ENCODE measurements around the gene KISS1R.

KISS1R gene

GRCh38 chr19:925087-925525 is 8.0 kb downstream of the KISS1R start:
- Histone ChIP-seq H3K27ac (ENCODE audit: low read length) (peak overlapping the region; percentile 91), H3K4me1 (ENCODE audit: low read length) (peaks cover 5% of the 10 kb centered on the region), H2AFZ (ENCODE audit: low read length) (peak overlapping the region; percentile 92)

GRCh38 chr19:925526-926322 is 8.6 kb downstream of the KISS1R start, which contains the start of gene ARID3A:
Gene ARID3A, plus strand, starts transcription at chr19:926035. Its CDS starts 3,494 bp downstream, at chr19:929529.
- Histone ChIP-seq H3K4me3 (ENCODE audit: low read length) (peak within 1 kb of the TSS; percentile 85), H3K9me2 (replicated peaks; ENCODE audit: insufficient read depth, low read length) (no peaks in the 10 kb centered on the region), H3K9ac (ENCODE audit: low read length) (peak within 1 kb of the TSS; percentile 84), H3K27me3 (replicated peaks; ENCODE audit: insufficient read depth, low read length) (peaks cover 6% of the 10 kb centered on the region), H3K9me3 (replicated peaks; ENCODE audit: insufficient read depth, low read length) (no peaks in the 10 kb centered on the region), H4K20me1 (ENCODE audit: insufficient read depth, low read length) (no peaks in the 10 kb centered on the region), H3K27ac (ENCODE audit: low read length) (peak within 1 kb of the TSS; percentile 91), H3K79me2 (ENCODE audit: low read length) (peaks cover 29% of the 10 kb centered on the region), H3K4me1 (ENCODE audit: low read length) (peaks cover 5% of the 10 kb centered on the region), H3K36me3 (replicated peaks; ENCODE audit: insufficient read depth, low read length) (no peaks in the 10 kb centered on the region), H3F3A (ENCODE audit: insufficient read depth, low read length) (peaks cover 18% of the 10 kb centered on the region; the same call in 1 of the 2 replicates), H3K4me2 (ENCODE audit: low read depth, low read length) (peak within 1 kb of the TSS; percentile 94), H2AFZ (ENCODE audit: low read length) (peak within 1 kb of the TSS; percentile 92)
- TF ChIP-seq EZH2 (optimal IDR thresholded peaks at IDR 0.05; ENCODE audit: low read depth, low read length) (no peak), EZH2phosphoT487 (IDR thresholded peaks at IDR 0.05; ENCODE audit: low read length) (no peak), CTCF (IDR thresholded peaks at IDR 0.05; ENCODE audit: low read length) (no peak)
- DNase-seq, result peak; percentile 94

More at GRCh38 chr19:925087-925525, 8.0 kb downstream of the KISS1R start:
- Histone ChIP-seq H3K4me2 (ENCODE audit: low read depth, low read length) (peak overlapping the region; percentile 94), H3K9me2 (replicated peaks; ENCODE audit: insufficient read depth, low read length) (no peaks in the 10 kb centered on the region), H3K4me3 (ENCODE audit: low read length) (peak overlapping the region; percentile 85), H3K79me2 (ENCODE audit: low read length) (peaks cover 29% of the 10 kb centered on the region), H3F3A (ENCODE audit: insufficient read depth, low read length) (peaks cover 18% of the 10 kb centered on the region; the same call in 1 of the 2 replicates), H3K9ac (ENCODE audit: low read length) (peak overlapping the region; percentile 82), H3K9me3 (replicated peaks; ENCODE audit: insufficient read depth, low read length) (no peaks in the 10 kb centered on the region), H3K27me3 (replicated peaks; ENCODE audit: insufficient read depth, low read length) (peaks cover 12% of the 10 kb centered on the region), H3K36me3 (replicated peaks; ENCODE audit: insufficient read depth, low read length) (no peaks in the 10 kb centered on the region), H4K20me1 (ENCODE audit: insufficient read depth, low read length) (no peaks in the 10 kb centered on the region)
- no peak for TF ChIP-seq CTCF (IDR thresholded peaks at IDR 0.05; ENCODE audit: low read length)
- TF ChIP-seq EZH2phosphoT487 (IDR thresholded peaks at IDR 0.05; ENCODE audit: low read length), result no peak
- no peak for TF ChIP-seq EZH2 (optimal IDR thresholded peaks at IDR 0.05; ENCODE audit: low read depth, low read length)
- DNase-seq, result peak; percentile 85

- peak overlapping the region; percentile 84 for H3K4me2 ChIP-seq (ENCODE audit: low read depth, low read length)
- H3K27ac ChIP-seq (ENCODE audit: low read length), result peak overlapping the region; percentile 16; the same call in 1 of the 2 replicates
- H3K27me3 ChIP-seq (replicated peaks; ENCODE audit: insufficient read depth, low read length), result peaks cover 1% of the 10 kb centered on the region
- H3K9me2 ChIP-seq (replicated peaks; ENCODE audit: insufficient read depth, low read length), result no peaks in the 10 kb centered on the region
- peak overlapping the region; percentile 57 for H2AFZ ChIP-seq (ENCODE audit: low read length)
- H3K4me1 ChIP-seq (ENCODE audit: low read length), result peaks cover 5% of the 10 kb centered on the region
- H3K36me3 ChIP-seq (replicated peaks; ENCODE audit: insufficient read depth, low read length), result no peaks in the 10 kb centered on the region
- no peak for TF ChIP-seq EZH2phosphoT487 (IDR thresholded peaks at IDR 0.05; ENCODE audit: low read length)
- TF ChIP-seq CTCF (IDR thresholded peaks at IDR 0.05; ENCODE audit: low read length), result no peak
- TF ChIP-seq EZH2 (optimal IDR thresholded peaks at IDR 0.05; ENCODE audit: low read depth, low read length), result no peak
- H4K20me1 ChIP-seq (ENCODE audit: insufficient read depth, low read length), result no peaks in the 10 kb centered on the region
- peak overlapping the region; percentile 85 for H3K4me3 ChIP-seq (ENCODE audit: low read length)
- peaks cover 18% of the 10 kb centered on the region; the same call in 1 of the 2 replicates for H3F3A ChIP-seq (ENCODE audit: insufficient read depth, low read length)
- no peaks in the 10 kb centered on the region for H3K9me3 ChIP-seq (replicated peaks; ENCODE audit: insufficient read depth, low read length)
- H3K79me2 ChIP-seq (ENCODE audit: low read length), result peaks cover 29% of the 10 kb centered on the region
- peak overlapping the region; percentile 84 for H3K9ac ChIP-seq (ENCODE audit: low read length)
- no peak for DNase-seq
Observed at GRCh38 chr19:926323-926588, 9.1 kb downstream of the KISS1R start.
